Activated CD8-positive, alpha-beta memory T cell treated with anti-CD3 and anti-CD28 coated beads for 1 hour (primary cell): ENCODE measurements around the gene RASGRP3.

Experiments used
- DNase-seq, 2 donors: peaks; one replicate each; pipeline ENCODE4 v3.0.0-alpha.2; 2020; ENCODE audit warnings: low read depth in 1 of 2; ENCODE audit errors: extremely low read depth in 1 of 2

The RASGRP3 gene

DNA sequence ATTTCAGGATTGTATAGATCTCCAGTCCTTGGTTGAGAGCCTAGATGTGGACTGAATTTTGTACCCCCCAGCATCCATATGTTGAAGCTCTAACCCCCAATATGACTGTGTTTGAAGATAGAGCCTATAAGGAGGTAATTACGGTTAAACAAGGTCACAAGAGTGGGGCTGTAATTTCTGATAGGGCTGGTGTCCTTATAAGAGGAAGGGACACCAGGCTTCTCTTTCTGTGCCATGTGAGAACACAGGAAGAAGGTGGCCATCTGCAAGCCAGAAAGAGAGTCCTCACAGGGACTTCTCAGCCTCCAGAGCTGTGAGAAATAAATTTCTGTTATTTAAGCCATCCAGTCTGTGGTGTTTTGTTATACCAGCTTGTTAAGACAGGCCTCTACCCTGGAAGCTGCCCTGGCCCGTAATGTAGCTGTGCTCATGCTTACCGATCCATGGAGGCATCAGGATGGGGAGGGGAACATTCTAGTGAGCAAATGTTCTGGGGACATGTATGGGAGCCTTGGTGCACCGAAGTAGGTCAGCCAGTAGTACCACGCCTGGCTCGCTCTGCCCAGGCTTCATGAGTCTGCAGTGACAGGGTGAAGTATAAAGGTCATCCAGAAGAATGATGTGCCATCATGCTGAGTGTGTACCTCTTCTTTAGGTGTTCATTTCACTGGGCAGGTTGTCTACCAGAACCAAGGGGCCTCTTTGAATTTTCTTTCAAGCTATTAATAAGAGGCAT is 16.1 kb downstream of the RASGRP3 start:
- no peak for DNase-seq

DNA sequence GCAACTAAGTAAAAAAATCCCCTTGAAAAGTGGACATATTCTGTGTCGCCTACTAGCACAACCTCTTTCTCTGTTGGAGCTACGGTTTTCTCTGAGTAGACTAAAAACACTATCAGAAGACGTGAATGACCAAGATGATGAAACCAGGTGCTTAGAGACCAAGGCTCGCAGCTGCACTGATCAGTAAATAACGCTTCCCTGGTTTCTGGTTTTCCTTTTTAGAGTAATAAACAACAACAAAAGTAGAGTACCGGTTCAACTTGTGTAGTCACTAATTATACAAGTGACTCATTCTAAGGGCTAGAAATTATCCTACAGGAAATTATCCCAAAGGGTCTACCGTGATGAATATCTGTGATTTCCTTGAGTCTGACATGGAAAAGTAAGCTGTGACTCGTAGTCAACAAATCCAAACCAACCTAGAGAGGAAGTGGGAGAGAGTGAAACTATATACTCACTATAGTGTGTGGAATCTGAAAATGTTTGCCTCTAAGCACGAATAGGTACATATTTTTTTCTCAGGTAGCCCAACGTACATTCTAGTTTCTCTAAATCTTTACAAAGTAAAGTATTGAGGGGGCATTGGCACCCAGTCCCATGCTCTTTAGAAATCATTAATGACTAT is 17.8 kb downstream of the RASGRP3 start:
- DNase-seq = no peak

DNA sequence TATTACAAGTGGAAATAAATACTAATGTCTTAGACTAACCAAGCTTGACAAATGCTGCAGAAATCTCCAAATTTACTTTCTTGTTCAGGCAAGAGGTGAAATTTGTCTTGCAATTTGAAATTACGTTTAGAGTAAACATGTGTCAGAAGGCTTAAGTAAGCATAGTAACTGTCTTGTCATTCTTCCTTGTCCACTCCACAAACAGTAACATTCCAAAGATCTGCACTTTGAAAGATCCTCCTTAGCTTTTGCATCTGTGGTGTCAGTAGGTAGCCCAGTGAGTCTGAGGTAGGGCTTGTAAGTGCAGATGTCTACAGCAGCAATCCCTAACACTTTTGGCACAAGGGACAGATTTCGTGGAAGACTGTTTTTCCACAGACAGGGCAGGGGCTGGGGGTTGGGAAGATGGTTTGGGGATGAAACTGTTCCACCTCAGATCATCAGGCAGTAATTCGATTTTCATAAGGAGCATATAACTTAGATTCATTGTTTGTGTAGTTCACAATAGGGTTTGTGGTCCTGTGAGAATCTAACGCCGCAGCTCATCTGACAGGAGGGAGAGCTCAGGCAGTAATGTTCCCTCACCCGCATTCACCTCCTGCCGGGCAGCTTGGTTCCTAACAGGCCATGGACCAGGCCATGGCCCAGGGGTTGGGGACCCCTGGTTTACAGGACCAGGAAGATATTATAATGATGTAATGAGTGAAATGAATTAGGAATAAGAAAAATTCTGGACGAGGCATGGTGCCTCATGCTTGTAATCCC is 18.6 kb downstream of the RASGRP3 start:
- no peak for DNase-seq

DNA sequence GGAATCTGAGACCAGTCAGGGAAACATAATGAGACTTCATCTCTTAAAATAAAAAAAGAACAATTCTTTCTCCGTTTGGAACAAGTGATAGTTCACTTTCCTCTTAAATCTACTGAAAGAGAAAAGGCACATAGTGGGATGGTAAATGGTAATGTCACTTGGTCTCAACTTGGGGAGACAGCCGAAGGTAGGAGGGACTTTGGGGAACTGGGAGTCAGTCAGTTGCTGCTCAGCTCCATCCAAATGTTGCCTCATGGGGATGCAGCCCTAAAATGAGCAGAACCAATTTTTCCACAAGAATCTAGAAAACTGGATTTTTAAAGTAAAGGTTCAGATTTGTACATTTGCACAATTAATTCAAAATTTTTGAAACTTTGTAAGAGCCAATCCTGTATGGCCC is 19.2 kb downstream of the RASGRP3 start:
- DNase-seq = no peak

DNA sequence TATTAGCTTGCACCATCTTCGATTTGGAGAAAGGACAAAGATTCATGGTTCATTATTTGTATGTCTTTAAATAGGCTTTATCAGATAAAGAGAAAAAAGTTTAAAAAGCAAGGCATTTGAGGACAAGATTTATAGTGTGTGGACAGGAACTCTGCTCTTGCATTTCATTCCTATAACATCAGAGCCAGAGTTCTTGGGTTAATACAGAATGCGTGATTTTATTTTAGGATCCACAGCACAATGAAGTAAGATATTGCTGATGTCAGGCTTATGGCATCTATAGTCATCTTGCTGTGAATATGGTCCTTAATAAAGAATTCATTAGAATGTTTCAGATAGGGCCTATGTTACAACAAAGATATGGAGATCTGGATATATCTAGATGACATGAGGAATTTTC is 19.7 kb downstream of the RASGRP3 start:
- no peak for DNase-seq

DNA sequence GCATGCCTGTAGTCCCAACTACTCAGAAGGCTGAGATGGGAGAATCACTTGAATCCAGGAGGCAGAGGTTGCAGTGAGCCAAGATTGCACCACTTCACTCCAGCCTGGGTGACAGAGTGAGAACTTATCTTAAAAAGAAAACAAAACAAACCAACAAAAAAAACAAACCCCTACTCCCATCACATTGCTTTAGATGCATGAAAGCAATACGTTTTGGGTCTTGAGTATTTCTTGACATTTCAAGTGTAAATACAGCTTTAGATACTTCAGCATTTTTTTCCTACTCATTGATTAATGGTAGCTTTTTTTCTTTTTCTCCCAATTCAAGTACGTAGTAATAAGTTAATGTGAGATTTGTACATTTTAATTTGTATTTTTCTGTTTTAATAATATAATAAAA is 20.3 kb downstream of the RASGRP3 start:
- DNase-seq = no peak

DNA sequence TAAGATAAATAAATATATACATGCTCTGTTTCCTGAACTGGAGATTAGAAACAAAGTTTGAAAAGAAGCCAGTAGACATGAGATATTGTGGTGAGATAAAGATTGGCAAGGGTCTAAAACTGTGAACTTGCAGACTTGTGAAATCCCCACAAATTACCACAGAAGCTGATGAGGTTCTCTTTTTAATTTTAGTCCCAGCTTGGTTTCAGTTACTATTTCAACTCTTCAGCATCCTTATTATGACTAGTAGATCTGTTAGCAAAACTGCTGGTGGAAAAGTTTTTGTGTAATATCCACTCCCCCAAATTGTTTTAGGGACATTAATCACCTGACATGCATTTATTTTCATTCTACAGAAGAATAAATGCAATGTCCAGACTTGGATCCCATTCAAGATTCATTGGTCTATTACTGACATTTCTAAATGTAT is 20.8 kb downstream of the RASGRP3 start:
- DNase-seq = no peak

DNA sequence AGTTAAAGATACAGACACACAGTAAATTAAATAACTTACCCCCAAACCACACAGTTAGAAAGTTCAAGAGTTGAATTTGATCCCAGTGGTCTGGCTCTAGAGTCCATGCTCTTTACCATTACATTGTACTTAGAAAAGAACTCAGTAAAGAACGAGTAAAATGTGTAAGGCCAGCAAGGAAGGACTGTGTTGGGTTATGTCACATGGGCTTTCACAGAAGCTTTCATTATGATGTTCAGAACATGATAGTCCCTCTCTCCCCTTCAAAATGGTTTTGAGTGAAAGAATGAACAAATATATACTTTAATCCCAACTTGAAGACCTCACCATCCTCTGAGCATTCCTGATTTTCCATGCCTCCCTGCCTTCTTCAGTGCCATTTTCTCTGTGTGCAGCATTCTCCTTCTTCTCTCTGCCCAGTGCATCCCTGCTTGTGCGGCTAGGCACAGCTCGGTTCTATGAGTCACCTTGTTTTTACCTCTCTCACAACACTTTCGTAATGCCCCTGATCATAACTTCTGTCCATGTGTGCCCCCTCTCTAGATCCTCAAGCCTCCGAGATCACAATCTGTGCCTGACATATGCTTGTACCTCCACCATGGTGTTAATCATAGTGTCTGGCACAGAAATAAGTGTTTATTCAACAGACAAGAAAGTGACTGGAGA is 22.0 kb downstream of the RASGRP3 start:
- DNase-seq = no peak

DNA sequence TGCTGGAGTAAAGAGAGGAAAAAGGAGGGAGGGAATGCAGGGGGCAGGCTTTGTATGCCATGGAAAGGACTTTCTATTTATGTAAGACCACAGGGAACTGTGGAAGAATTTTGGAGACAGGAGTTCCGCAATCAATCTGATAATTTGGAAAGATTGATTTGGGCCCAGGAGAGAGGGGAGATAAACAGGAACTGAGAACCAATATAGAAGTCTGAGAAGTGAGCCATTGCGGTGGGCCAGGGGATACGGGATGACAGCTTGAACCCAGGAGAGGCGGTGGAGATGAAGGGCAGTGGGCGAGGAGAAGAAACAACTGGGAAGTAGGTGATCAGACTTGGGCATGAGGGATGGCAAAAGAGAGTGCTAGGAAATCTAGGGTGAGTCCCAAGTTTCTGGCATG is 23.7 kb downstream of the RASGRP3 start:
- no peak for DNase-seq

DNA sequence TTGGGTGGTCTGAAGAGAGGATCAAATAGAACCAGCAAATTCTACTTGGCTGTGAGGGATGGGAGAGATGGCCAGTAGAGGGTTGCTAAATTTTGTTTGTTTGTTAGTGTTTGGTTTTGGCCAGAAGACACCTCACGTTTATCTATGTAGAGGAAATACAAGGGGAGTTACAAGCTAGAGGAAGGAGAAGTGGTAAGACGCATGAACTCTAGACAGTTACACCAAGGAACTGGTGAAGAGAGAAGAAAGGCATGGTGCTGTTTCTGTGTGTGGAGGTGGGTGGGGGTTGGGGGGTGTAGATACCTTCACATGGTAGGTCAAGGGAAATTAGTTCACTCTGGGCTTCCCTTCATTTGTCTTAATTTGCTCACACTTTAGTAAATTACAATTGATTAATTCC is 25.6 kb downstream of the RASGRP3 start:
- no peak for DNase-seq

DNA sequence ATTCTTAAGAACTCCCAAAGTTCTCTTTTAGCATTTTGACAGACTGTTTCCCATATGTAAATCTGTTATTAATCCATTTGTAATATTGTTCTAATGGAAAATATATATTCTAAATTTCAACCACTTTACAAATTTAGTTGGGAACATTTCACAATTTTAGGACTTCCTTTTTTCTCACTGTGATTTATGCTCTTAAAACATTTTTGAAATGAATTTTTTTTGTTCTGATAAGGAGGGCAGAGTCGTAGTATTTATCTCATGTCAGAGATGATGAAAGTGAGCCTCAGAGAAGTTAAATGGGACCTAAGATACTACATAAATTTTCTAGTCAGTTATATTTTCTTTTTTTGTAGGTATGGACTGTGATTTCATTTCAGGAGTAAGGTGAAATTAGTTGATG is 26.6 kb downstream of the RASGRP3 start:
- no peak for DNase-seq

DNA sequence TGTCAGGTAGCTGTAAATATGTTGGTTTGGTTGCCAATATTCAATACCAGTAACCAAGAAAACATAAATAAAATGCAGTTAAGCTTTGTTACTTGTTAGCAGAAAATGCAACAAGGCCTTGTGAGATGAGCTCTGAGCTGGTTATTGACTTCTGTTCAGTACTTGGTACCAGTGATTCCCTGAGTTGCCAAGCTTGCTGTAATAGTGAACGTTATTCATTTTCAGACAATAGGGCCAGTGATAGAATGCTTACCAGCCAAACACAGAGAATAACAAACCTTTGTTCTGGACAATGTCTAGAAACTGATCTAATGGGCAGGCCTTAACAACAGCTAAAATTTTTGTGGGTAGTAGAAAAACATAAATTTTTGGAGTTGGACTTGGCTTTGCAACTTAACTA is 29.5 kb downstream of the RASGRP3 start:
- no peak for DNase-seq

DNA sequence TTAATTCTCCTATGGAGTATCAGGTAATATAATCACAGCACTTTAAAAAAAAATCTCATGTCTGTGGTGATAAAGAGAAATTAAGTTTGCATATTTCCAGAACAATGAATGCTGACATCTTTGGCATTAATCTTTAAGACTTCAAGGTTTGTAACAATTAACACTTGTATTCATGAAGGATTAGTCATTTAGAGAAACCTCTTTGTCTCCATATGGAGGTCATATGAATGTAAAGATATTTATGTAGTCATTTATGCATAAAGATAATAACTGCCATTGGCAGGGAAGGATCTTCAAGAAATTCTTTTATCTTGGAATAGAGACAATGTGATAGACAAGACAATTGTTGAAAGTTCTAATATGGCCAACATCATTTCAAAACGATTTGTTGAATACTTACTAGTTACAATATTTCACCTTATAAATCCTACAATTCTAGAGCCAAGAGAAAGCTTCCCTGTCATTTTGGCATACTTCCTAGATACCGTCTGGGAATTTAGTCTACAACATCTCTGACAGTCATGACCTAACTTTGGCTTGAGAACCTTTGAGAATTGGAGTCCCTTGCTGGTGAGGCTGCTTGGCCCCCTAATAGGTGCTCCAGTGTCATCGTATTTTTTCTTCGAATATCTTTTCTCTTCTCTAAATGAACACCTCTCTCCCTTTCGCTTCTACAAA is 33.6 kb downstream of the RASGRP3 start:
- DNase-seq = no peak

DNA sequence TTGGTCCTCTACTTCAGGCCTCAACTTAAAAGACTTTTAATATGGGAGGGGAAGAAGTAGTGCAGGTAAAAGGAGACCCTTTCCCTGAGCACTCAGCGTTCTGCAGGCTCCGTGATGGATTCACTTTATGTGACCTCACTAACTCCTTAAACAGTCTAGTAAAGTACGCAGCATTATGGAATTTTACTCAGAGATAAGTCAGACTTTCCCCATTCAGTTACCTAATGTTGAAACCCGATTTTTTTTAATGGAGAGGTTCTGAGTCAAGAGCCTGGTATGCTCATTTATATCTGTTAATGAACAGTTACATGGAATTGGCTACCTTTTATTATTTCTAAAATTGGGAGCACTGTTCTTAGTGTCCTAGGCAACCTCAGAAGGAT is 34.1 kb downstream of the RASGRP3 start:
- no peak for DNase-seq

DNA sequence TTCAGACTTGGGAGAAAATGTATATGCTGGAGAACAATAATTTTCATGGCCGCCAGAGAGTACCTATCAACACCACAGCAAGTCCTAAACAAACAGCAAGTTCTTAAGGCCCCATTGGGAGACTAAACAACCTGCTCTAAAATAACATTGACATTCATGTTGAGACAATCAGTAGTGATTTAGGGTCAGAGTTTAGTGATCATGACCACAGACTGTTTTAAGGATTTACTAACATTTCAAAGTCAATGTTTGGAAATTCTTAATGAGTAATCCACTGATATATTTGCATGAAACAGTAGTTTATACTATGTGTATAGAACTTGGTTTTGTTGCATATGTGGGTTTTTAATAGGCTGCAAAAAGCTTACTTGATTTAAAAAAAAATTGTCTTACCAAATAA is 34.7 kb downstream of the RASGRP3 start:
- DNase-seq = no peak

DNA sequence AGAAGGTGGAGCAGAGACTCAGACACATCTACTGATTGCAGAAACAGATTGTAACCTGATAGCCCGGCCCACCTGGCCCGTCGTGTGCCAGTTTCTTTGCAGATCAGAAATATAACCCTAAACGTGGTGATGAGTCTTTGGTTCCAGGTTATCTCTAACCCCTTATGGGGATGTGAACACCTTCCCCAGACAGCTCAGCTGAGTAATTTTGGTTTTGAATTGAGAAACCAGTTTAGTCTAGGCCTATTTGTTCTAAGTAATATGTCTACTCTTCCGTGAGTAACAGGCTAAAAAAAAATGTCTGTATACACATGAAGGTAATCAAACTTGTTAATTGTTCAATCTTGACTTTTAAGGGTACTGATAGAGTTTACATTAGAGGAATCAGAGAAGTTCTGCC is 35.7 kb downstream of the RASGRP3 start:
- no peak for DNase-seq

DNA sequence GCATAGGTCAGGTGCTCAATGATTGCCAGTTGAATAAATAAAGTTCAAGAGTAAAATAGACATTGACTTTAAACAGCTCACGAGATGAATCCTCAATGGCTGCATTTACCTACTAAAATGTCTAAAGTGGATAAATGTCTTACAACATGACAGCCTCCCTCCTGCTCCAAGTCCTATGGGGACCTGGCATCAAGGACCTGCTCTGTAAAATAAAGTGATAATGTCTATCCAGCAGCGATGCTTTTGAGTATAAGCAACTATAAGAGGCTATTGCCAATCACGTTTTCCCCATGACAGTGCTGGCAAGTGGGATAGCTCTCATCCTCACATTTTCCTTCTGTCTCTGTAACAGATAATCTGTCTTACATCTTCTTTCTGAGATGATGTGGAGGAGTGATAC is 37.0 kb downstream of the RASGRP3 start:
- DNase-seq = no peak

DNA sequence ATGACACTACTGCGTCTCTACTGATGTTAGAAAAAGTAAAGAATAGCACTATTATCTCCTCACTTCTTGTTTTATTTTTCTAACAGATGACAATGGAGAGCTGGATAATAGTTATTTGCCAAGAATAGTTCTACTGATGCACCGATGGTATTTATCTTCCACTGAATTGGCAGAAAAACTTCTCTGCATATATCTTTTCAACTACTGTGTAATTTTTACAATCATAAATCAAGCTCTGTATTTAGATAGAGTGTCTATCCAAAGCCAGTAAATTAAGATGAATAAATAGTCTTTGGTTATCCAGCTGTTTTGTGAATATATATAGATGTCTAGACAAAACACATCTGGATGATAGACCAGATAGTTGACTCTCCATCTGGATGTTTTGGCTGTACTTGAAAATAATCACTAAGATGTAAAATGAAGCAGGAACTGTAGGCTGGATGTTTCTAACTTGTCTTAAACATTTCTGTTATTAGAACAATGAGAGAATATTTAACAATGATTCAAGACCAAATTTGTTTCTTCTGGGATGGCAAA is 40.1 kb downstream of the RASGRP3 start:
- no peak for DNase-seq

DNA sequence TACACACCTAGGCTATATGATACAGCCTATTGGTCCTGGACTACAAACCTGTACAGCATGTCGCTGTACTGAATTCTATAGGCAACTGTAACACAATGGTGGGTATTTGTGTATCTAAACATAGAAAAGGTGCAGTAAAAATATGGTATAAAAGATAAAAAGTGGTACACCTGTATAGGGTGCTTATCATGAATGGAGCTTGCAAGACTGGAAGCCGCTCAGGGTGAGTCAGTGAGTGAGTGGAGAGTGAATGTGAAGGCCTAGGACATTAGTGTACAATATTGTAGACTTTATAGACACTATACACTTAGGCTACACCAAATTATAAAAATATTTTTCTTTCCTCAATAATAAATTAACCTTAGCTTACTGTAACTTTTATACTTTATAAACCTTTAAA is 41.8 kb downstream of the RASGRP3 start:
- no peak for DNase-seq

DNA sequence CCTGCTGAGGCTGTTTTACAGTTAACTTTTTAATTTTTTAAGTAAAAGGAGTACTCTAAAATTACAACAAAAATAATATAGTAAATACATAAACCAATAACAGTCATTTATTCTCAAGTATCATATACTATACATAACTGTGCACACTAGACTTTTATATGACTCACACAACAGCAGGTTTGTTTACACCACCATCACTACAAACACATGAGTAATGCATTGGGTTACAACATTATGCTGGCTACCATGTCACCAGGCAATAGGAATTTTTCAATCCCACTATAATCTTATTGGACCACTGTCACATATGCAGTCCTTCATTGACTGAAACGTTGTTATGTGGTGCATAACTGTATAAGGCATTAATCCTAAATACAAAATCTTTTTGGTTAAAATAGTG is 42.5 kb downstream of the RASGRP3 start:
- DNase-seq = no peak

DNA sequence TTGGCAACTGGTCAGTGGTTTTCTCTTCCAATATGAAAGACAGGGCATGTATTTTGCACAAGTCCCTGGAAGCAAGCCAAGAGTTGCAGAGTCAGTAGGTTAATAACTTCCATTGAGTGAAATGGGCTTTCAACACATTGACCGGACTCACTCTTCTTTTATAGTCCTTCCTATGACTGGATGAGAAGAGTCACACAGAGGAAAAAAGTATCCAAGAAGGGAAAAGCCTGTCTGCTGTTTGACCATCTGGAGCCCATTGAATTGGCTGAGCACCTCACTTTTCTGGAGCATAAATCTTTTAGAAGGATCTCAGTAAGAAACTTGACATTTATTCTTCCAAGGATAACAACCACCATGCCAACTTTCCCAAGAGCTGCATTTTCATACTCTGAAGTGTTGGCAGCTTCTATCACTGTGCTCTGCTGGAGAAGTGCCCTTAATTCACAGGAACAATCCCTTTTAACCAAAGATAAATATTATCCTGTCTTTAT is 45.4 kb downstream of the RASGRP3 start:
- no peak for DNase-seq
